ENCODE data around the gene CDC25C.
"Not testable (repeated sequence)": the region's sequence is repeated elsewhere in the genome, so short reads cannot be mapped to it uniquely, and the experiment has no call there.

Gene CDC25C

GRCh38 chr5:138274189-138274853 is 57.3 kb downstream of the CDC25C start, which contains the start of gene GFRA3:
Gene GFRA3, minus strand, starts transcription at chr5:138274621. Its CDS starts 197 bp downstream, at chr5:138274424.
- DNase-seq: no peak

GRCh38 chr5:138273834-138274188 is 57.8 kb downstream of the CDC25C start:
- no peak for DNase-seq

DNA sequence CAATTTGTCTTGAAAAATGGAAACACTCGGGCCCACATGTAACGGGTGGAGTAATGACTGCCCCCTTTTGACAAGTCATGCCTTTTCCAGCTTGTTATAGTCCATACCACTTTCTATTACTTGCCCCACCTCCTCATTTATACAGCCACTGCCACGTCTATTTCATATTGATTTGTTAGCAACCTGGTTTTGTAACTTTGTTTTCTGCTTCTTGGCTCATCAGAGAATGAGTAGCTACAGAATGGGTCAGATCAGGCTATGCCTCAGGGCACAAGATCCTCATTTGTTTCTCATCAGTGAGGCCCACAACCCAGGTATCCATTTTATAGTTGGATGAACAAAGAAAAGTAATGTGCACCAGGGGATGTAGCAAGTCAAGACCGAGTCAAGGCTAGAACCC is 58.9 kb downstream of the CDC25C start:
- DNase-seq: no peak

DNA sequence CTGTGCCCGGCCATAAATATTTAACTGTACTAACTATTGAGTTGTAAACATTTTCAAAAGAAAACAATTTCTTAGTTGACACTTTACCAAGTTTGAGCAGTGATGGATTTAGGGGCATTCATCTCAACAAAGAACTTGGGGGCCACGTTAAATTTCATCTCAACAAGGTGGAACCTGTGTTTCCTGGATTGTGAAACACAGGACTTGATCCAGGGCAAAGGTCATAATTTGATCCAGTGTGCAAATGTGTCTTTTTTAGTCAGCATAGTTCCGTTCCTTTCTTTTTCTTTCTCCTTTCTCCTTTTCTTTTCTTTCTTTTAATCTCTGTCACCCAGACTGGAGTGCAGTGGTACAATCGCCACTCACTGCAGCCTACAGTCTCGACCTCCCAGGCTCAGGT is 60.3 kb downstream of the CDC25C start:
- no peak for DNase-seq

DNA sequence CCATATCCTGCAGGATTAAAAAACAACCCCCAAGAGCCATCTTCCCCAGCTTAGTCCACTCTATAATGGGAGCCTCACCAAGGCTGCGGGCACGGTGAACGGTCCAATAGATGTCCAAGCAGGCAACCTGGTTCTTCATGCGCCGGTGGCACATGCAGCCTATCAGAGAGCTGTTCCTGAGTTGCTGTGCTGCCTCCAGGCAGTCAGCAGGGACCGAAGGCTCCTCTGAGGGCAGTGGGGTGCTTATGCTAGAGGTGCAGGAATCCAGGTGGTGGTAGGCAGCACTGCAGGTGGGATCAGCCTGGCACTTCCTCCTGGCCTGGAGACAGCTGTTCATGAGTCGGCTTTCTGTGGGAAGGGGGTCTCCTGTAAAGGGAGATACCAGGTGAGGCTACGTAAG is 67.4 kb downstream of the CDC25C start:
- no peak for DNase-seq

- no peak for DNase-seq
Observed at GRCh38 chr5:138263581-138263980, 68.0 kb downstream of the CDC25C start.

GRCh38 chr5:138258704-138259292 is 72.8 kb downstream of the CDC25C start:
- no peak for DNase-seq

DNA sequence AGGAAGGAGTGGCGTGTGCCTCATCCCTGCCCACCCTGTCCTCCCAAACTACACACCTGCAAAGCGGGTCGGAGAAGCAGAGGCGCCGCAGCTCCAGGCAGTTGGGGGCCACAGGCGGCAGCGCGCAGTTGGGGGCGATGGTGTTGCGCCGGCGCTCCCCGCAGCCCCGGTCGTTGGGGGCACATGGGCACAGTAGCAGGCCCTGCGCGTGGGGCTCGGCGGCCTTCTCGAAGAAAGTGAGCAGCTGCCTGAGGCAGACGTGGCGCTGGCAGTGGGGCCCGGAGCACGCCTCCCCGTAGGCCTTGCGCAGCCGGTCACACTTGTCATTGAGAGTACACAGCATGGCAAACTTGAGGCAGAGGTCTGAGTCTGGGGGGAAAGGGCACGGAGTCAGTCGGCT is 74.0 kb downstream of the CDC25C start:
- DNase-seq: no peak

DNA sequence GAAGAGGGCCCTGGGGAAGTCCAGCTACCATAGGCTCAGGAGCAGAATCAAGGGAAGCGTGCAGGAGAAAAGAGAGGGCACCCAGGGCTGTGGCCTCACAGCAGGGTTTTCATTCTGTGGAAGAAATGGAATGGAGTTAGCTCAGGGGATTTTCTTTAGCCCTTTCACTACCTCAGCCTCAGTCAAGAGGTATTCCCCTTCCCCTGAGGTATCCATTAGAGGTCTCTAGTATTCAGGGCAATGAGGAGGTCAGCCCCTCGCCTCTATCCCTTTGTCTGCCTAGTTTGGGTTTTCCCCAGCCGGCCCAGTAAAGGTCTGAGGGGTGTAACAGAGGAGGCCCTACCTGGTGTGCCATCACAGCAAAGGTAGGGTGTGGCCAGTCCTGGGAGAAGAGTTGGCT is 78.7 kb downstream of the CDC25C start:
- no peak for DNase-seq

DNA sequence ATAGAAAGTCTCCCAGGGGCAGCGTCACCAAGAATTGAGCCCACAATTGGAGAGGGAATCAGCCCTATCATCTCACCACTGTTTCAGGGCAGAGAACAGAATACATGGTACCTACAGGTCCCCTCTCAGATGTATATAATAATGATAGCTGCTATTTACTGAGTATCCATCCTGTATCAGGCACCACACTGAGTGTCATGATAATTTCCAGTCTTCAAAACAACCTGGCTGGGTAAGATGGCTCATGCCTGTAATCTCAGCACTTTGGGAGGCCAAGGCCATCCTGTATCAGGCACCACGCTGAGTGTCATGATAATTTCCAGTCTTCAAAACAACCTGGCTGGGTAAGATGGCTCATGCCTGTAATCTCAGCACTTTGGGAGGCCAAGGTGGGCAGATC is 83.8 kb downstream of the CDC25C start:
- not testable (repeated sequence) for DNase-seq

DNA sequence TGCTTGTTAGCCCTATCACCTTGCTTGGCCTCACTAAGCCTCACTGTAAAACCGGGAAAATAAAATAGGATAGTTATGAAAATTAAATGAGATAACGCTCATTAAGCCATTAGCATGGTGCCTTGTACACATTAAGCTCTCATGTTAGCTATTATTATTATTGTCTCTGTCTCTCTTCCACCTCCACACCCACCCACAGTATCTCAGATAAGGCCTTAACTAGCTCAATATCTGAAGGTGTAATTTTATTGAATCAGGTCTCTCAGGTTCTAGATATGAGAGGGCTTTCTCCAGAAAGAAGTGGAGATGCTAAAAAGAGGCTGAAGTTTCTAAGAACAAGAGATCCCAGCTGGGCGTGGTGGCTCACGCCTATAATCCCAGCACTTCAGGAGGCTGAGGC is 84.8 kb downstream of the CDC25C start:
- no peak for DNase-seq

DNA sequence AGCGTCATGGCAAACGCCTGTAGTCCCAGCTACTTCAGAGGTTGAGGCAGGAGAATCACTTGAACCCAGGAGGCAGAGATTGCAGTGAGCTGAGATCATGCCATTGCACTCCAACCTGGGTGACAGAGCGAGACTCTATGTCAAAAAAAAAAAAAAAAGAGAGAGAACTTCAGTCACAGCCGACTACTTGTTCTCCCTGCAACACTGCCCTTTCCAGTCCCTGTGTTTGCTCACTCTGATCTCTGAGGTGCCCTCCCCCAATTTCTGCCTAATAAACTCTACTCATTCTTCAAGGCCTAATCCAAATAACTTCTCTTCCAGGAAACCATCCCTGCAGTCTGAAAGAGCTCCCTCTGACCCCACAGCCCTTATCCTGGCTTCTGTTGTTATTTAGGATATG is 85.3 kb downstream of the CDC25C start:
- no peak for DNase-seq

DNA sequence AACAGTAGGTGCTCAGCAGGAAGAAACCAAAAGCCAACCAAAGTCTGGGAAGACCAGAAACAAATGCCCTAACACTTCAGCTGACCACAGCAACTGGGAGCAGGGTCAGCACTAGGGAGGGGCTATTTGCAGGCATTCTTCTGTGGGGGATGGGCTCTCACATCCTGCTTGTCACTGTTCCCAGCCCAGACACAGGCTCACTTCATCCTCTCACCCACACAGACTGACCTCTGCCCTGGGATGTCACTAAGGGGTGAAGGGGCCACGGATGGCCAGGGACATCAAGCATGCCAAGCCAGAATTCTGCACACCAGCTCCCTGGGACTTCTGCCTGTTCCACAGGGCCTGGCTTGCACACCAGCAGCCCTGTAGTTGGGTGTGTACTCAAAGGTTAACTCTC is 85.9 kb downstream of the CDC25C start:
- no peak for DNase-seq

GRCh38 chr5:138243794-138244193 is 87.8 kb downstream of the CDC25C start:
- DNase-seq: no peak

DNA sequence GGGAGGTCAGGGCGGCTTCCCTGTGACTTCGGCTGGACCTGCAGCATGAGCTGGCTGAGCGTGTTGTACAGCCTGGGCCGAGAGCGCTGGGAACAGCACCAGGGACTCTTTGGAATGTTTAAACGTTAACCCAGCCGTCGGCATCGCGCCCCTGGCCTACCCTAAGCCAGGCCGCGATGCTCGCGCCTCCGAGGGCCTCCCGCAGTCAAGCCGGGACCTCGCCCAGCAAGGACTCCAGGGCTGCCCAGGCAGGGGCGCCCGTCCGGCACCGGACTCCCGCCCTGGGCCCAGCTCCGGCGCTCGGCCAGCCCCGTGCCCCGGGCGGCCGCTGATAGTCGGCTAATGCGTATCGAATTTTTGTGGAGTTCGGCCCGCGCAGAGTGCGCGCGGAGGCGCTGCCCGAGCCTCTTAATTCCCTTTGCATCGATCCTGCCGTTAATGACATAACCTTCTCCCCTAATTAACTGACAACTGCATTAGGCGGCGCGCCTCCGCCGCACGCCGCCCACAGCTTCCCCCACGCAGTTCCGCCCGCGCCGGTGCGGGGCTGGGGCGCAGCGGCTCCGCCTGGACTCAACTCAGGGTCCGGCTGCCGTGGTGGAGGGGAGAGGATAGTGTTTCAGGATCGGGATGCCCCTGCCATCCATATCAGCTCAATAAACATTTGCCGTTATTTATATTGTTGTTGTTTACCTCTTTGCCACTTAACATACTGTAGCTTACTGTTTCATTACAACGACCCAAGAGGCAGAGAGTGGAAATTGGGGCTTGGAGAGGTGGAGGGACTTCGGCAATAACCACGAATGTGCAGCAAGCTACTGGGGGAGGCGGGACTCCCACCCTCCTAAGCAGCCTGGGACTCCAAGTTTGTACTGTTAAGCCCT is 89.7 kb downstream of the CDC25C start:
- DNase-seq: peak; percentile 39

- DNase-seq: peak; percentile 56
Observed at GRCh38 chr5:138240650-138241385, 90.8 kb downstream of the CDC25C start.

- DNase-seq: no peak
Observed at GRCh38 chr5:138238034-138238433, 93.6 kb downstream of the CDC25C start.
